Right atrium auricular region (tissue), 2 donors: Measurements from ENCODE around the gene BTD. TPM values are rescaled to one million over a fixed set of nuclear protein-coding genes. Genes with fewer than 3 reads are reported as not detected.

Experiments used
- DNase-seq: peaks from one replicate; pipeline ENCODE4 v3.0.0-alpha.2; 2019; ENCODE audit warnings: low spot score
- H3K27ac ChIP-seq, 2 donors: fragments of 200-600 bp; sonication (generic); 1 replicate in 1 of 2; 2 replicates in 1 of 2; pipeline ENCODE4 v1.5.1; 2016 to 2019
- H3K27me3 ChIP-seq, 2 donors: fragments of 200-600 bp; sonication (generic); one replicate each; pipeline versions ENCODE4 v1.5.1 to v1.6.0; 2017 to 2019
- H3K36me3 ChIP-seq: fragments of 200-600 bp; sonication (generic); one replicate; pipeline ENCODE4 v1.5.1; 2016
- H3K4me1 ChIP-seq, 2 donors: fragments of 200-600 bp; sonication (generic); one replicate each; pipeline versions ENCODE4 v1.5.1 to v1.6.0; 2017 to 2019
- H3K4me3 ChIP-seq, 2 donors: fragments of 200-600 bp; sonication (generic); 1 replicate in 1 of 2; 2 replicates in 1 of 2; pipeline ENCODE4 v1.5.1; 2017 to 2019; ENCODE audit warnings: mild to moderate bottlenecking in 1 of 2, moderate library complexity in 1 of 2
- H3K9me3 ChIP-seq, 2 donors: fragments of 200-600 bp; sonication (generic); one replicate each; pipeline ENCODE4 v1.5.1; 2019
- CTCF ChIP-seq, 2 donors: fragments of 200-600 bp; sonication (generic); IDR thresholded peaks; one replicate each; pipeline ENCODE4 v1.5.1; 2019; ENCODE audit warnings: antibody characterized with exemption in 2 of 2
- total RNA-seq, 2 donors: library from RNA; depleted of rRNA; stranded (reverse); fragments of >200 nt; gene quantifications; one replicate each; pipeline ENCODE4 v1.1.0, GENCODE V29; 2016

Gene BTD
- total RNA-seq, 2 donors from 2014 or later, result 10.3 to 16.2 TPM

- Histone ChIP-seq H3K36me3 (no peaks in the 10 kb centered on the region), H3K9me3 (peaks cover 0 to 22% of the 10 kb centered on the region in 2 donors), H3K27ac (no peak overlapping the region), H3K4me1 (no peaks in the 10 kb centered on the region), H3K27me3 (no peaks in the 10 kb centered on the region), H3K4me3 (no peak overlapping the region)
- TF ChIP-seq CTCF (IDR thresholded peaks at IDR 0.05), result no peak
- no peak for DNase-seq
These were observed 22.2 kb downstream of the BTD start for GRCh38 chr3:15623535-15624440.

- Histone ChIP-seq H3K4me3 (no peak overlapping the region), H3K9me3 (no peaks in the 10 kb centered on the region), H3K27ac (no peak overlapping the region), H3K36me3 (no peaks in the 10 kb centered on the region), H3K4me1 (peaks cover 0 to 27% of the 10 kb centered on the region in 2 donors), H3K27me3 (no peaks in the 10 kb centered on the region)
- TF ChIP-seq CTCF (IDR thresholded peaks at IDR 0.05), result no peak
- DNase-seq, result no peak
These were observed 27.4 kb downstream of the BTD start for GRCh38 chr3:15628967-15629366.

- Histone ChIP-seq H3K27ac (peak overlapping the region in 1 of 2 donors; percentile 35), H3K36me3 (no peaks in the 10 kb centered on the region), H3K9me3 (no peaks in the 10 kb centered on the region), H3K4me3 (peak overlapping the region; percentile 11 to 26), H3K27me3 (no peaks in the 10 kb centered on the region), H3K4me1 (peaks cover 0 to 38% of the 10 kb centered on the region in 2 donors)
- no peak for DNase-seq
- TF ChIP-seq CTCF (IDR thresholded peaks at IDR 0.05), result peak; percentile 46 to 84
These were observed 28.5 kb downstream of the BTD start for GRCh38 chr3:15629860-15630597.

GRCh38 chr3:15630646-15631350, 29.3 kb downstream of the BTD start:
- no peaks in the 10 kb centered on the region for H3K27me3 ChIP-seq
- peaks cover 0 to 45% of the 10 kb centered on the region in 2 donors for H3K4me1 ChIP-seq
- no peak for TF ChIP-seq CTCF (IDR thresholded peaks at IDR 0.05)
- peak overlapping the region; percentile 34 to 35 for H3K27ac ChIP-seq
- peak overlapping the region; percentile 11 to 26 for H3K4me3 ChIP-seq
- H3K9me3 ChIP-seq, result no peaks in the 10 kb centered on the region
- H3K36me3 ChIP-seq, result no peaks in the 10 kb centered on the region
- DNase-seq, result no peak

- TF ChIP-seq CTCF (IDR thresholded peaks at IDR 0.05), result no peak
- H3K4me1 ChIP-seq, result peaks cover 0 to 45% of the 10 kb centered on the region in 2 donors
- H3K27ac ChIP-seq, result peak overlapping the region; percentile 34 to 35
- H3K27me3 ChIP-seq, result no peaks in the 10 kb centered on the region
- H3K36me3 ChIP-seq, result no peaks in the 10 kb centered on the region
- DNase-seq, result no peak
- H3K9me3 ChIP-seq, result no peaks in the 10 kb centered on the region
- H3K4me3 ChIP-seq, result no peak overlapping the region
These were observed 30.1 kb downstream of the BTD start for GRCh38 chr3:15631426-15632211.
